ENCODE results near the gene CRADD. TPM values are rescaled to one million over a fixed set of nuclear protein-coding genes. Genes with fewer than 3 reads are reported as not detected.
A peak's percentile ranks its signal among the peaks of the same experiment; 100 is the strongest.

CRADD gene
- total RNA-seq, 4 donors from 2014 or later, result 43.7 to 76.1 (median 51.0) TPM

DNA sequence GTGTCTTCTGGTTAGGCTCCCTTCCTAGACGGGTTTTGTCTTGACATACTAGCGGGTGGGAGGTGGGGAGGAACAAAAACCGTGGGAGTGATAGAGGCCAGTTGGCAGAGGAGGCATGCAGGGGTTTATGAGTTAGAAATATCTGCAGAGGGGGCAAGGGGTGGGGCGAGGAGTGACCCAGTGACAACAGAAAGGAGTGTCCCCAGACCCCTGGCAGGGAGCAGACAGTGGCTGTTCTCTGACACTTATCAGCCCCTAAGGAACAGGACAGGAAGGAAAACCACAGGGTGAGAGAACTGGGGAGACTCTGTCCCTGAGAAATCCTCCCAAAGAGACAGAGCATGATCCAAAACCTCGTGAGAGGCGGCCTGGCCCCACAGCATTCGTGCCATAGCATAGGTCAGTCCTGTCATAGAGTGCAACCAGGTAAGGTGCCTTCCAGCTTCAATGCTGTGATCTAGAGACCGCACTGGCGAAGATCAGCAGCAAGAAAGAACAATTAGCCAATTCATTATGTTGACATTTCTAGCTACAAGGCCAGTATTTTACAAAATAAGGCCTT lies 141.4 kb downstream of the CRADD start:
- H3K4me1 ChIP-seq, result peaks cover 32 to 46% of the 10 kb centered on the region in 2 donors
- no peaks in the 10 kb centered on the region for H3K36me3 ChIP-seq
- no peaks in the 10 kb centered on the region for H3K9me3 ChIP-seq
- intact Hi-C loops (cut with DNase I), result no loop called here
- H3K4me3 ChIP-seq (replicated peaks in 1 of 3), result no peak overlapping the region
- H3K27ac ChIP-seq, result peak overlapping the region in 2 of 3 donors; percentile 32 to 43
- no peak for DNase-seq
- no peak for TF ChIP-seq POLR2A (IDR thresholded peaks at IDR 0.05)
- TF ChIP-seq, protein P1, sequence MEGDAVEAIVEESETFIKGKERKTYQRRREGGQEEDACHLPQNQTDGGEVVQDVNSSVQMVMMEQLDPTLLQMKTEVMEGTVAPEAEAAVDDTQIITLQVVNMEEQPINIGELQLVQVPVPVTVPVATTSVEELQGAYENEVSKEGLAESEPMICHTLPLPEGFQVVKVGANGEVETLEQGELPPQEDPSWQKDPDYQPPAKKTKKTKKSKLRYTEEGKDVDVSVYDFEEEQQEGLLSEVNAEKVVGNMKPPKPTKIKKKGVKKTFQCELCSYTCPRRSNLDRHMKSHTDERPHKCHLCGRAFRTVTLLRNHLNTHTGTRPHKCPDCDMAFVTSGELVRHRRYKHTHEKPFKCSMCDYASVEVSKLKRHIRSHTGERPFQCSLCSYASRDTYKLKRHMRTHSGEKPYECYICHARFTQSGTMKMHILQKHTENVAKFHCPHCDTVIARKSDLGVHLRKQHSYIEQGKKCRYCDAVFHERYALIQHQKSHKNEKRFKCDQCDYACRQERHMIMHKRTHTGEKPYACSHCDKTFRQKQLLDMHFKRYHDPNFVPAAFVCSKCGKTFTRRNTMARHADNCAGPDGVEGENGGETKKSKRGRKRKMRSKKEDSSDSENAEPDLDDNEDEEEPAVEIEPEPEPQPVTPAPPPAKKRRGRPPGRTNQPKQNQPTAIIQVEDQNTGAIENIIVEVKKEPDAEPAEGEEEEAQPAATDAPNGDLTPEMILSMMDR (IDR thresholded peaks at IDR 0.05), result no peak
- no peaks in the 10 kb centered on the region for H3K27me3 ChIP-seq
- WGBS, 2 donors, result 84% methylated on average over 9 of the region's 9 CpGs

DNA sequence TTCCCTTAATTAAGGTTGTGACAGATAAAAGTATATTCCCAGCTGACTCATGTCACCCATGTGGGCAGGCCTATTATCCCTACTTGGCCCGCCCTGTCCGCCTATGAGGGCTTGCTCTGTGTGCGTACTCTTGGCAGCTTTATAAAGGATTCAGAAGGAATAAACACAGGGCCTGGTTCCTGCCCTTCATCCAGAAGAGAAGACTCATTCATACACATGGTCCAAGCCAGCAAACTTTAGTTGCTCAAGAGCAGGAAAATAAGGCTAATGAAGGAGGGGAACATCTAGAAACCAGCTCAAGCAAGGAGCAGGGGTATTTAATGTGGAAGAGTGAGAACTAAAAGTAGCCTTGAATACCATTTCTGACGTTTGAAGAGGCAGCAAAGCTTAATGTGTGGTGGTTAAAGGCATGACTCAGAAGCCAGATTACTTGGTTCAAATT lies 141.9 kb downstream of the CRADD start:
- no peak for TF ChIP-seq POLR2A (IDR thresholded peaks at IDR 0.05)
- TF ChIP-seq, protein P1 (IDR thresholded peaks at IDR 0.05), result no peak
- 69 to 72% methylated on average over 4 of the region's 4 CpGs for WGBS, 2 donors
- Histone ChIP-seq H3K27ac (peak overlapping the region; percentile 32 to 49 (median 43)), H3K36me3 (no peaks in the 10 kb centered on the region), H3K4me1 (peaks cover 32 to 46% of the 10 kb centered on the region in 2 donors), H3K27me3 (no peaks in the 10 kb centered on the region), H3K4me3 (replicated peaks in 1 of 3) (no peak overlapping the region), H3K9me3 (no peaks in the 10 kb centered on the region)
- no peak for DNase-seq
- intact Hi-C loops (cut with DNase I), result no loop called here

DNA sequence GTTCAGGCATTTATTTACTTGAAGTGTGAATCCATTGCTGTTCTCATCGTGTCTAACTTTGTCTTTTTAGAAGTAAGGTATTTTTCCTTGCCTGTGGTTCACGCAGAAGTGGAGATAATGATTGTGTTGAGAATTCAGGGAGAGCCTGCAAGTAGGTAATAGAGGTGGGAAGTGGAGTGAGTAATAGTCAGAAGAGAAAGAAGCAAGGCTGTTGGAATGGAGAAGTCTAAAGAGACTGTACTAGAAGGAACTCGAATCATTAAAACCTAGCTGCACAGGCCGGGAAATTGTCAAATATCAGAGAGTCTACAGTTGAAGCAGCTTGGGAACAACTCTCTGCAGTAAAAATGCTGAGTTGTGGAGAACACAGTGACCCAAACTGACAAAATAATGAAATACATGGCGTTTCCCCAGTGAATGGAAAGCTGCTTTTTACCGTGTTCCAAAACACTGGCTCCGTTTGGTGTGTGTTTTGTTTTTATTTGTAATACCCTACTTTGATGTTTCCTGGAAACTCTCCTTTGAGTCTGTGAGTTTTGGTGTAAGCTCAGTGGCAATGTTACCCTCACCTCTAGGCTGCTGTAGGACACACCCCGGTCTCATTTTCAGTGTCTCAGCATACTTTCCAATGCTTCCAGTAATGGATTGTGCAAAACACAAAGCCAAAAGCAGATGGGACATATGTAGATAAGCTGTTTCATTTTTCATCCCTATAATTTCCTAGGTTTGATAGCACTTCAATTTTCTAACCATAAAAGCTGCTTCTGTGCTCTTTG lies 146.6 kb downstream of the CRADD start:
- 51 to 54% methylated on average over 8 of the region's 8 CpGs for WGBS, 2 donors

DNA sequence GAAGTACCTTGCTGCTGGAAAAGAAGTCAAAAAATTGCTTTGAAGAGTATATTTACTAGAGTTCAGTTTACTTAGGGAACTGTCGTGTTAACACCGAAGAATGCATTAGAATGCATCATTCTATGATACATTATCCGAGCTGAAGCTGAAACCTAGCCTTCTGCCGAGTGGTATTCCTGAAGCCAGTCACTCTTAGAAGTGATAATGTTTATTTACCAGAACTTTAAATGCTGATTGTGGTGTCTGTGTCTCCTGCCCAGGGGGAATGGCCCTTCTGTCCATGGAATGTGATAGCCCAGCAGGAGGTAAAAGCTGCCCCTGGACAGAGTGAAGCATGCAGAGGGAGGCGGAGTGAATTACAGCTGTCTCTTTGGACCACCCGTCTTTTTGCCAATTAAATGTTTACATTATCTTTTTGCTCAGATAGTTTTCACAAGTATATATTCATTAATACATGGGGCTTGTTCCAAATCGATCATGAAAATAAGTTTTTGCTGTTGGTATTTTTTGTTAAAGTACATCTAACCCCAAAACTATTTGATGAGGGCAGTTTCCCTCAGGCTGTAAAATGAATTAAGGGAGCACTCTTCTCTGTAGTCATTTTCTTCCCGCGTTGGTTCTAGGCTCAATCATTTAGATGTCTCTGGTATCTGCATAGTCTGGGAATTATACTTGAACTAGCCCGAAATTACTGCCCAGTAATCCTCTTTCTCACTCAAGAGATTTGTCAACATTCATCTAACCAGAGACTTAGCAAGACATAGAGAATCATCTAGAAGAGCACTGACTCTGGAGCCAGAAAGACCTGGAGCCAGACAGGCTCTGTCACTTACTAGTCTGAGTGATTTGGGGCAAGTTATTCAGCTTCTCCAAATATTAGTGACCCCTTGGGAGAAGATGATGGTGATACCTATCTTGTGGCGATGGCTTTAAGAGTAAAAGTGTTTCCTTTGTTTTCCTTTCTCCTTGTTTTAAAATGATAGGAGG lies 147.6 kb downstream of the CRADD start:
- no peaks in the 10 kb centered on the region for H3K27me3 ChIP-seq
- no peaks in the 10 kb centered on the region for H3K9me3 ChIP-seq
- DNase-seq, result no peak
- WGBS, 2 donors, result 80 to 82% methylated on average over 11 of the region's 11 CpGs
- H3K4me1 ChIP-seq, result peaks cover 38 to 40% of the 10 kb centered on the region in 2 donors
- H3K36me3 ChIP-seq, result no peaks in the 10 kb centered on the region
- no peak overlapping the region for H3K4me3 ChIP-seq (replicated peaks in 1 of 3)
- peak overlapping the region; percentile 9 to 58 (median 58) for H3K27ac ChIP-seq
- TF ChIP-seq POLR2A (IDR thresholded peaks at IDR 0.05), result no peak
- TF ChIP-seq, protein P1 (IDR thresholded peaks at IDR 0.05), result no peak
- intact Hi-C loops (cut with DNase I), result no loop called here

More for the DNA sequence above, 146.6 kb downstream of the CRADD start:
- intact Hi-C loops (cut with DNase I), result no loop called here
- Histone ChIP-seq H3K27me3 (no peaks in the 10 kb centered on the region), H3K4me1 (peaks cover 41 to 48% of the 10 kb centered on the region in 2 donors), H3K36me3 (no peaks in the 10 kb centered on the region), H3K27ac (peak overlapping the region; percentile 3 to 58 (median 53)), H3K9me3 (no peaks in the 10 kb centered on the region), H3K4me3 (replicated peaks in 1 of 3) (no peak overlapping the region)
- TF ChIP-seq, protein P1 (IDR thresholded peaks at IDR 0.05), result no peak
- peak in 1 of 2 donors; percentile 11 for TF ChIP-seq POLR2A (IDR thresholded peaks at IDR 0.05)
- no peak for DNase-seq

Data from thyroid gland (tissue), 4 donors.